ENCODE data around the gene ZFAND3. TPM values are rescaled to one million over a fixed set of nuclear protein-coding genes. Genes with fewer than 3 reads are reported as not detected.
A peak's percentile ranks its signal among the peaks of the same experiment; 100 is the strongest.

Gene ZFAND3
- total RNA-seq, 1 donor from 2014 or later = 131 TPM

GRCh38 chr6:37826993-37827392 is 7.5 kb downstream of the ZFAND3 start:
- H3K4me1 Mint-ChIP-seq (ENCODE audit: low read depth, unreplicated experiment) = peaks cover 53% of the 10 kb centered on the region
- H3K9me3 Mint-ChIP-seq (ENCODE audit: unreplicated experiment) = no peaks in the 10 kb centered on the region

GRCh38 chr6:37827603-37828265 is 8.2 kb downstream of the ZFAND3 start:
- Histone ChIP-seq H4K20me1 (ENCODE audit: insufficient read depth, low read length) (peaks cover 100% of the 10 kb centered on the region), H3K9me3 (ENCODE audit: insufficient read depth, low read depth, low read length) (no peaks in the 10 kb centered on the region), H2AFZ (ENCODE audit: low read depth, low read length) (no peak overlapping the region), H3K9ac (ENCODE audit: low read length) (no peak overlapping the region), H3K79me2 (ENCODE audit: insufficient read depth, low read length) (peaks cover 100% of the 10 kb centered on the region), H3K27me3 (ENCODE audit: insufficient read depth, low read length) (no peaks in the 10 kb centered on the region), H3K4me3 (ENCODE audit: insufficient read depth, low read depth, low read length) (no peak overlapping the region), H3K4me1 (ENCODE audit: insufficient read depth, low read length) (peaks cover 8% of the 10 kb centered on the region), H3K36me3 (ENCODE audit: insufficient read depth, low read length) (no peaks in the 10 kb centered on the region), H3K27ac (ENCODE audit: low read depth, low read length) (no peak overlapping the region), H3K4me2 (ENCODE audit: low read length) (no peak overlapping the region)
- FAIRE-seq (no peak), DNase-seq (ENCODE audit: low read depth) (no peak)
- H3K9me3 Mint-ChIP-seq (ENCODE audit: unreplicated experiment) = no peaks in the 10 kb centered on the region
- no peak overlapping the region for H3K4me3 Mint-ChIP-seq (ENCODE audit: unreplicated experiment)
- H3K27ac Mint-ChIP-seq (ENCODE audit: unreplicated experiment) = peak overlapping the region; percentile 9
- H3K27me3 Mint-ChIP-seq (ENCODE audit: low read depth, unreplicated experiment) = no peaks in the 10 kb centered on the region
- peaks cover 53% of the 10 kb centered on the region for H3K4me1 Mint-ChIP-seq (ENCODE audit: low read depth, unreplicated experiment)
- TF ChIP-seq CTCF (IDR thresholded peaks at IDR 0.05; ENCODE audit: insufficient read depth, low read depth, low read length) = no peak
- TF ChIP-seq EZH2 (IDR thresholded peaks at IDR 0.05; ENCODE audit: insufficient read depth, low read length) = no peak
- peaks cover 3% of the 10 kb centered on the region for H3K36me3 Mint-ChIP-seq (ENCODE audit: low read depth, unreplicated experiment)

More at GRCh38 chr6:37826993-37827392, 7.5 kb downstream of the ZFAND3 start:
- no peak overlapping the region for H3K4me2 ChIP-seq (ENCODE audit: low read length)
- FAIRE-seq (no peak), DNase-seq (ENCODE audit: low read depth) (no peak)
- no peaks in the 10 kb centered on the region for H3K9me3 ChIP-seq (ENCODE audit: insufficient read depth, low read depth, low read length)
- H3K4me1 ChIP-seq (ENCODE audit: insufficient read depth, low read length) = peaks cover 13% of the 10 kb centered on the region
- Mint-ChIP-seq H3K36me3 (ENCODE audit: low read depth, unreplicated experiment) (peaks cover 3% of the 10 kb centered on the region), H3K4me3 (ENCODE audit: unreplicated experiment) (no peak overlapping the region), H3K27me3 (ENCODE audit: low read depth, unreplicated experiment) (no peaks in the 10 kb centered on the region), H3K27ac (ENCODE audit: unreplicated experiment) (no peak overlapping the region)
- H4K20me1 ChIP-seq (ENCODE audit: insufficient read depth, low read length) = peaks cover 100% of the 10 kb centered on the region
- H3K27ac ChIP-seq (ENCODE audit: low read depth, low read length) = no peak overlapping the region
- no peak overlapping the region for H2AFZ ChIP-seq (ENCODE audit: low read depth, low read length)
- no peak for TF ChIP-seq CTCF (IDR thresholded peaks at IDR 0.05; ENCODE audit: insufficient read depth, low read depth, low read length)
- no peak for TF ChIP-seq EZH2 (IDR thresholded peaks at IDR 0.05; ENCODE audit: insufficient read depth, low read length)
- no peaks in the 10 kb centered on the region for H3K36me3 ChIP-seq (ENCODE audit: insufficient read depth, low read length)
- no peak overlapping the region for H3K4me3 ChIP-seq (ENCODE audit: insufficient read depth, low read depth, low read length)
- no peak overlapping the region for H3K9ac ChIP-seq (ENCODE audit: low read length)
- H3K27me3 ChIP-seq (ENCODE audit: insufficient read depth, low read length) = no peaks in the 10 kb centered on the region
- peaks cover 100% of the 10 kb centered on the region for H3K79me2 ChIP-seq (ENCODE audit: insufficient read depth, low read length)

- Mint-ChIP-seq H3K9me3 (ENCODE audit: unreplicated experiment) (no peaks in the 10 kb centered on the region), H3K4me1 (ENCODE audit: low read depth, unreplicated experiment) (peaks cover 36% of the 10 kb centered on the region), H3K4me3 (ENCODE audit: unreplicated experiment) (peak overlapping the region; percentile 28), H3K36me3 (ENCODE audit: low read depth, unreplicated experiment) (peaks cover 9% of the 10 kb centered on the region), H3K27ac (ENCODE audit: unreplicated experiment) (no peak overlapping the region), H3K27me3 (ENCODE audit: low read depth, unreplicated experiment) (no peaks in the 10 kb centered on the region)
- H3K4me3 ChIP-seq (ENCODE audit: insufficient read depth, low read depth, low read length) = no peak overlapping the region
- no peaks in the 10 kb centered on the region for H3K27me3 ChIP-seq (ENCODE audit: insufficient read depth, low read length)
- H3K9ac ChIP-seq (ENCODE audit: low read length) = no peak overlapping the region
- H3K36me3 ChIP-seq (ENCODE audit: insufficient read depth, low read length) = no peaks in the 10 kb centered on the region
- peaks cover 99% of the 10 kb centered on the region for H3K79me2 ChIP-seq (ENCODE audit: insufficient read depth, low read length)
- H3K9me3 ChIP-seq (ENCODE audit: insufficient read depth, low read depth, low read length) = no peaks in the 10 kb centered on the region
- H2AFZ ChIP-seq (ENCODE audit: low read depth, low read length) = no peak overlapping the region
- no peak for DNase-seq (ENCODE audit: low read depth)
- FAIRE-seq = no peak
- H3K27ac ChIP-seq (ENCODE audit: low read depth, low read length) = no peak overlapping the region
- H3K4me1 ChIP-seq (ENCODE audit: insufficient read depth, low read length) = no peaks in the 10 kb centered on the region
- no peak overlapping the region for H3K4me2 ChIP-seq (ENCODE audit: low read length)
- TF ChIP-seq CTCF (IDR thresholded peaks at IDR 0.05; ENCODE audit: insufficient read depth, low read depth, low read length) = no peak
- no peak for TF ChIP-seq EZH2 (IDR thresholded peaks at IDR 0.05; ENCODE audit: insufficient read depth, low read length)
- H4K20me1 ChIP-seq (ENCODE audit: insufficient read depth, low read length) = peaks cover 100% of the 10 kb centered on the region
Observed at GRCh38 chr6:37830225-37830624, 10.7 kb downstream of the ZFAND3 start.

All from astrocyte (in vitro differentiated cells and primary cell).